Smooth muscle cell (in vitro differentiated cells): ENCODE data around the gene PPP1R9B. TPM values are rescaled to one million over a fixed set of nuclear protein-coding genes. Genes with fewer than 3 reads are reported as not detected.

Source experiments
- DNase-seq: peaks from one replicate; lab custom pipeline; 2025; ENCODE audit not compliant: unreplicated experiment; lab: John Stamatoyannopoulos, UW
- H2AFZ ChIP-seq: fragments of 200-600 bp; sonication (generic); 2 replicates; pipeline ENCODE4 v1.6.0; 2016; ENCODE audit warnings: antibody characterized with exemption, low read depth, mild to moderate bottlenecking
- H3F3A ChIP-seq: fragments of 200-600 bp; sonication (generic); 2 replicates; pipeline ENCODE4 v1.6.0; 2017; ENCODE audit warnings: antibody characterized with exemption, low read depth
- H3K27ac ChIP-seq: fragments of 200-600 bp; sonication (generic); 2 replicates; pipeline ENCODE4 v1.5.1; 2016; ENCODE audit warnings: low read depth, mild to moderate bottlenecking
- H3K27me3 ChIP-seq: fragments of 200-600 bp; sonication (generic); 2 replicates; pipeline ENCODE4 v1.6.1; 2016; ENCODE audit warnings: low read depth, mild to moderate bottlenecking
- H3K36me3 ChIP-seq: fragments of 200-600 bp; sonication (generic); 2 replicates; pipeline ENCODE4 v1.5.1; 2016; ENCODE audit warnings: low read depth
- H3K4me1 ChIP-seq: fragments of 200-600 bp; sonication (generic); 2 replicates; pipeline ENCODE4 v1.5.1; 2016; ENCODE audit warnings: low read depth
- H3K4me2 ChIP-seq: fragments of 200-600 bp; sonication (generic); 2 replicates; pipeline ENCODE4 v1.6.0; 2016; ENCODE audit warnings: mild to moderate bottlenecking
- H3K4me3 ChIP-seq: fragments of 200-600 bp; sonication (generic); 2 replicates; pipeline ENCODE4 v1.5.1; 2016; ENCODE audit warnings: mild to moderate bottlenecking
- H3K79me2 ChIP-seq: fragments of 200-600 bp; sonication (generic); 2 replicates; pipeline ENCODE4 v1.6.0; 2016; ENCODE audit warnings: low read depth, mild to moderate bottlenecking
- H3K9ac ChIP-seq: fragments of 200-600 bp; sonication (generic); 2 replicates; pipeline ENCODE4 v1.6.0; 2016; ENCODE audit warnings: low read depth
- H3K9me3 ChIP-seq: fragments of 200-600 bp; sonication (generic); replicated peaks from 2 replicates; pipeline ENCODE4 v1.5.1; 2016; ENCODE audit warnings: low read depth
- H4K20me1 ChIP-seq: fragments of 200-600 bp; sonication (generic); 2 replicates; pipeline ENCODE4 v1.6.0; 2016; ENCODE audit warnings: low read depth
- WGBS: methylation state at CpG from one replicate; pipeline ENCODE4 v1.1.7; 2016; ENCODE audit warnings: low lambda C conversion rate; 5-methylcytosine and 5-hydroxymethylcytosine counted together
- polyA plus RNA-seq: library from polyadenylated mRNA; unstranded; fragments of >200 nt; fragmentation: Nextera tagmentation; extraction: Ambion mirVana; gene quantifications from 2 replicates; pipeline ENCODE4 v1.2.1, GENCODE V29; 2016
- total RNA-seq: library from RNA; depleted of rRNA; stranded (reverse); fragments of >200 nt; gene quantifications from 2 replicates; pipeline ENCODE4 v1.2.3, GENCODE V29; 2014
- TF ChIP-seq, protein P1 (sequence below): fragments of 200-600 bp; sonication (generic); IDR thresholded peaks from 2 replicates; pipeline ENCODE4 v1.5.1; 2017; ENCODE audit warnings: borderline replicate concordance, mild to moderate bottlenecking, antibody characterized with exemption; ENCODE audit not compliant: insufficient read depth, poor library complexity, severe bottlenecking

Gene PPP1R9B
- total and polyA plus RNA-seq, 2 experiments from 2014 or later, result 6.7 to 20.8 TPM

DNA sequence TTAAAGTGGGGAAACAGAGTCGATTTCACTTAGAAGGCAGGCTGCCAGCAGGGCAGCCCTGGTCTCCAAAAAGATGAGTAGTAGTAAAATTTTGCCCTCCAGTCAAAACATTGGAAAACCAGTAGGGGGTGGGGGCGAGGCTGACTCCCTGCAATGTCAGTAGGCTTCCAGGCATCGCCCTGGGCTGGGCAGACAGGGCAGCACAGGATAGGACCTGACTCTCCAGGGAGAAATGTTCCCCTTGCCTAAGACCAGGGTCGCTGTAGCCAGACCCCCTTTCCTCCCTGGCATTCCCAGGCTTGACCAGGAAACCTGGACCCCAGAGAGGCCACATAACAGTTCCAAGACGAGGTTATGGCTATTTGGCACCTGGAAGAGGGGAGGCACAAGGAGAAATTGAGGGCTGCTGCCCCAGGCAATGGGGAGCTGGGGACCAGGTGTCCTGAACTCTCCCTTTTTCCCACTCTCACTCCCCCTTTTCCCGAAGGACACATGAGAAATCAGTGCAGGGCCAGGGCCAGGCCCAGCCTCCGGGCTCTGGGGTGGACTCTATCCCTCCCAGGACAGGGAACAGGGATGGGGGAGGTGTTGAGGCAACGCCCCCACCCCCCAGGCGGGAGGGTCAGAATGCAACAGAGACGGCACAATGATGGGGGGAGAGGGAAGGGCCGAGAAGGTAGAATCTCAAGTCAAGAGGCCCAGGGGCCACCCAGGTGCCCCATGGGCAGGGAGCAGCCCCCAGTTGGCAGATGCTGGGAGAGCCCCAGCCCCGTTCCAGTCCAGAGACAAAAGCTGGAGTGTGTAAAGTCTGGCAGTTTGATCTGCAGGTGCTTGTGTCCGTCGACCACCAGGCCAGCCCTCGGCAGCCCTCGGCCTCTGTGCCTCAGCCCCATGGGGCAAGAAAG lies 16.0 kb downstream of the PPP1R9B start:
- no peaks in the 10 kb centered on the region for H3K9me3 ChIP-seq
- peaks cover 46% of the 10 kb centered on the region for H4K20me1 ChIP-seq
- no peak for DNase-seq
- H3K36me3 ChIP-seq, result no peaks in the 10 kb centered on the region
- H3K27ac ChIP-seq, result no peak overlapping the region
- no peak overlapping the region for H3K4me2 ChIP-seq
- TF ChIP-seq, protein P1, sequence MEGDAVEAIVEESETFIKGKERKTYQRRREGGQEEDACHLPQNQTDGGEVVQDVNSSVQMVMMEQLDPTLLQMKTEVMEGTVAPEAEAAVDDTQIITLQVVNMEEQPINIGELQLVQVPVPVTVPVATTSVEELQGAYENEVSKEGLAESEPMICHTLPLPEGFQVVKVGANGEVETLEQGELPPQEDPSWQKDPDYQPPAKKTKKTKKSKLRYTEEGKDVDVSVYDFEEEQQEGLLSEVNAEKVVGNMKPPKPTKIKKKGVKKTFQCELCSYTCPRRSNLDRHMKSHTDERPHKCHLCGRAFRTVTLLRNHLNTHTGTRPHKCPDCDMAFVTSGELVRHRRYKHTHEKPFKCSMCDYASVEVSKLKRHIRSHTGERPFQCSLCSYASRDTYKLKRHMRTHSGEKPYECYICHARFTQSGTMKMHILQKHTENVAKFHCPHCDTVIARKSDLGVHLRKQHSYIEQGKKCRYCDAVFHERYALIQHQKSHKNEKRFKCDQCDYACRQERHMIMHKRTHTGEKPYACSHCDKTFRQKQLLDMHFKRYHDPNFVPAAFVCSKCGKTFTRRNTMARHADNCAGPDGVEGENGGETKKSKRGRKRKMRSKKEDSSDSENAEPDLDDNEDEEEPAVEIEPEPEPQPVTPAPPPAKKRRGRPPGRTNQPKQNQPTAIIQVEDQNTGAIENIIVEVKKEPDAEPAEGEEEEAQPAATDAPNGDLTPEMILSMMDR, result no peak
- H3K9ac ChIP-seq, result no peak overlapping the region
- peaks cover 12% of the 10 kb centered on the region for H3K4me1 ChIP-seq
- peaks cover 14% of the 10 kb centered on the region for H3F3A ChIP-seq
- H3K4me3 ChIP-seq, result no peak overlapping the region
- WGBS, result 74% methylated on average over 16 of the region's 16 CpGs
- H3K79me2 ChIP-seq, result no peaks in the 10 kb centered on the region
- no peaks in the 10 kb centered on the region for H3K27me3 ChIP-seq
- no peak overlapping the region for H2AFZ ChIP-seq

DNA sequence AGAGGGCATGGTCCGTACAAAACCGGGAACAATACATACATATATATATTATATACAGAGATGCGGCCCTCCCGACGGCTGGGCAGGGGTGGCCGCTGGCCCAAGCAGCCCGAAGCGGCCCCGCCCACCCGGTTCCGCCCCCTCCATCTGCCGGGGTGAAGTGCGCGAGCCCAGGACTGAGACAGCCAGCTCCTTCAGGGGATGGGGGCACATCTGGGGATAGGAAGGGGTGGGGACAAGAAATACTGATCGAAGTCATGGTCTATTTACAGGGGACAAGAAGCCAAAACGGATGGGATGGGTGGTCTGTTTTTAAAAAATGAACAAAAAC lies 16.7 kb downstream of the PPP1R9B start:
- Histone ChIP-seq H3K4me1 (peaks cover 12% of the 10 kb centered on the region), H3K9me3 (no peaks in the 10 kb centered on the region), H3K4me2 (no peak overlapping the region), H3F3A (peaks cover 14% of the 10 kb centered on the region), H3K79me2 (no peaks in the 10 kb centered on the region), H3K27me3 (no peaks in the 10 kb centered on the region), H2AFZ (no peak overlapping the region), H3K9ac (no peak overlapping the region), H3K27ac (peak overlapping the region; percentile 43), H4K20me1 (peaks cover 39% of the 10 kb centered on the region), H3K4me3 (no peak overlapping the region), H3K36me3 (no peaks in the 10 kb centered on the region)
- 33% methylated on average over 15 of the region's 16 CpGs for WGBS
- TF ChIP-seq, protein P1, result no peak
- no peak for DNase-seq

DNA sequence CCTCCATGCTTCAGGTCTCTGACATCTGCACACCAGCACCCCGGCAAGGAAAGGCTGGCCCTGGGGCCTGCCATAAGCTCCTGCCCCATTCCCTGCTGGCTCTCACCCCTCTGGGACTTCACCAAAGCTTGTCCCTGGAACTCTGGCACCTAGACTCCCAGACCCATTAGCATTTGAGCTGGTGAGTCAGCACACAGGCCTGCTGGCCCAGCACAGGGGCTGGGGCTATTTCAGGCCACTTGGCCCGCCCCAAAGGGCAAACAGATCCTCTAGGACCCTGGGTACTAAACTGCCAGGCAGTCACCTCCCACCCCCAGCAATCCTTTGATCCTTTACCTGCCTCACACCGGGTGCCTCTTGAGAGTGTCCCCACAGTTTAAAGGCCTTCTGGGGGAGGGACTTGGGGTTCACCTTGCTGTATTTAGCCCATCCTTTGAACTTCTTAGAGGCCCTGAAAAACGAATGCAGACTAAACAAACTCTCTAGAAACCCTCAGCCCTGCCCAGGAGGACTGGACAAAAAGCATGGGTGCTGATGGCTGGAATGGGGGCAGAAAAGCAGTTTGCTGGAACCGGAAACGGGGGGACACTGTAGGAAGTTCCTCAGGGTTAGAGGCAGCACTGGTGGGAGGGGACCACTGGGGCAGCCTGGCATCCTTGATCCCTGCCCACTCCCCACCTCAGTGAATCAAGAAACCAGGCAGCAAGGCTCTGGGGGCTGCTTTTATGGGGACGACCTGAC lies 17.3 kb downstream of the PPP1R9B start:
- WGBS, result 29% methylated on average over 7 of the region's 7 CpGs
- Histone ChIP-seq H3K4me1 (peaks cover 17% of the 10 kb centered on the region), H3K36me3 (no peaks in the 10 kb centered on the region), H3K9me3 (no peaks in the 10 kb centered on the region), H3F3A (peaks cover 14% of the 10 kb centered on the region), H3K27me3 (no peaks in the 10 kb centered on the region), H3K9ac (no peak overlapping the region), H3K27ac (peak overlapping the region; percentile 43), H3K4me2 (no peak overlapping the region), H2AFZ (no peak overlapping the region), H4K20me1 (peaks cover 34% of the 10 kb centered on the region), H3K4me3 (no peak overlapping the region), H3K79me2 (no peaks in the 10 kb centered on the region)
- TF ChIP-seq, protein P1, result no peak
- no peak for DNase-seq
